GM12878 (cell line): ENCODE data around the gene MTRF1. TPM values are rescaled to one million over a fixed set of nuclear protein-coding genes. Genes with fewer than 3 reads are reported as not detected.

Experiments used
- ATAC-seq: fragments of 200-7000 bp; cut with Tn5 transposase; 3 replicates; pipeline ENCODE4 v1.9.1; 2020; ENCODE audit warnings: mild to moderate bottlenecking, moderate library complexity
- BruUV-seq: library from RNA; stranded (reverse); fragments of 400-500 nt; replicated peaks from 2 replicates; lab custom pipeline; 2021; lab: Mats Ljungman, UMichigan
- CTCF ChIA-PET: fragments of 300-600 bp; sonication (Branson Sonifier 250); formaldehyde crosslinking; extraction: SDS; loops from one replicate; lab custom pipeline; 2021; ENCODE audit warnings: inconsistent platforms; lab: Yijun Ruan, JAX
- POLR2A ChIA-PET: fragments of 350-600 bp; formaldehyde crosslinking; extraction: SDS; loops from one replicate; lab custom pipeline; 2021; ENCODE audit warnings: inconsistent platforms; lab: Charles Lee
- RAD21 ChIA-PET: fragments of 300-600 bp; sonication (Branson Sonifier 250); formaldehyde crosslinking; loops from one replicate; lab custom pipeline; 2023; ENCODE audit warnings: antibody characterized with exemption; ENCODE audit not compliant: unreplicated experiment; lab: Charles Lee
- SMC1A ChIA-PET: fragments of 300-600 bp; sonication (Branson Sonifier 250); formaldehyde crosslinking; loops from one replicate; lab custom pipeline; 2023; ENCODE audit not compliant: unreplicated experiment, uncharacterized antibody; lab: Charles Lee
- DNase-seq: peaks from one replicate; pipeline ENCODE4 v3.0.0-alpha.2; 2011; ENCODE audit warnings: low read depth, low spot score
- FAIRE-seq: peaks from 3 replicates; lab custom pipeline; 2011; peaks lifted over from hg19 to GRCh38; lab: Jason Lieb, UNC
- H2AFZ ChIP-seq: 2 replicates; pipeline ENCODE4 v1.6.0; 2011; ENCODE audit warnings: low read depth, low read length, control low read depth; ENCODE audit not compliant: control insufficient read depth
- H3K27ac ChIP-seq: 2 replicates; pipeline ENCODE4 v1.5.1; 2011; ENCODE audit warnings: control low read depth; ENCODE audit not compliant: control insufficient read depth, insufficient read depth
- H3K27me3 ChIP-seq, 2 experiments: replicated peaks in 1 of 2; 2 replicates each; pipeline versions ENCODE4 v1.6.0 to v1.6.1; 2011; ENCODE audit warnings: low read length in 1 of 2; ENCODE audit not compliant: control insufficient read depth in 2 of 2, insufficient read depth in 2 of 2
- H3K36me3 ChIP-seq, 2 experiments: 2 replicates each; pipeline ENCODE4 v1.5.1; 2011; ENCODE audit warnings: low read length in 1 of 2; ENCODE audit not compliant: control insufficient read depth in 2 of 2, insufficient read depth in 2 of 2
- H3K4me1 ChIP-seq: 2 replicates; pipeline ENCODE4 v1.6.1; 2011; ENCODE audit warnings: mild to moderate bottlenecking, low read length, moderate library complexity, mixed read lengths; ENCODE audit not compliant: control insufficient read depth, insufficient read depth
- H3K4me2 ChIP-seq: 2 replicates; pipeline ENCODE4 v1.6.0; 2011; ENCODE audit warnings: control low read depth; ENCODE audit not compliant: control insufficient read depth, insufficient read depth
- H3K4me3 ChIP-seq: fragments of 200-600 bp; sonication (generic); 2 replicates; pipeline ENCODE4 v1.5.1; 2016
- H3K79me2 ChIP-seq: 2 replicates; pipeline ENCODE4 v1.6.0; 2011; ENCODE audit warnings: low read length; ENCODE audit not compliant: control insufficient read depth, insufficient read depth
- H3K9ac ChIP-seq: 2 replicates; pipeline ENCODE4 v1.8.0; 2011; ENCODE audit warnings: low read length, control low read depth, mixed read lengths; ENCODE audit not compliant: control insufficient read depth, insufficient read depth
- H3K9me3 ChIP-seq: replicated peaks from 3 replicates; pipeline ENCODE4 v1.5.1; 2011; ENCODE audit warnings: mild to moderate bottlenecking, low read length; ENCODE audit not compliant: control insufficient read depth, insufficient read depth
- H4K20me1 ChIP-seq: 2 replicates; pipeline ENCODE4 v1.6.0; 2011; ENCODE audit not compliant: control insufficient read depth, insufficient read depth
- BHLHE40 ChIP-seq, 2 experiments: fragments of 450-650 bp in 1 of 2; IDR thresholded peaks; 2 replicates each; pipeline ENCODE4 v1.6.1; 2011 to 2017; ENCODE audit warnings: low read depth in 2 of 2, borderline replicate concordance in 1 of 2, improper control_type of control experiment in 1 of 2, low read length in 1 of 2, mild to moderate bottlenecking in 1 of 2
- HDAC6 ChIP-seq: fragments of 200-600 bp; sonication (generic); IDR thresholded peaks from one replicate; pipeline ENCODE4 v1.8.0; 2017; ENCODE audit warnings: antibody characterized with exemption; ENCODE audit not compliant: unreplicated experiment
- KAT2A ChIP-seq: conservative IDR thresholded peaks from 2 replicates; pipeline ENCODE4 v1.6.1; 2011; ENCODE audit warnings: low read depth, low read length; ENCODE audit not compliant: control insufficient read depth
- KDM1A ChIP-seq: fragments of 200-600 bp; sonication (generic); IDR thresholded peaks from 2 replicates; pipeline ENCODE4 v1.6.1; 2016; ENCODE audit warnings: borderline replicate concordance
- NRF1 ChIP-seq: conservative IDR thresholded peaks from 2 replicates; pipeline ENCODE4 v1.6.1; 2011; ENCODE audit warnings: mild to moderate bottlenecking, low read depth, low read length, improper control_type of control experiment
- PAX8 ChIP-seq: fragments of 450-650 bp; IDR thresholded peaks from 2 replicates; pipeline ENCODE4 v1.6.1; 2017; ENCODE audit warnings: mild to moderate bottlenecking, moderate library complexity
- RAD21 ChIP-seq: IDR thresholded peaks from 2 replicates; pipeline ENCODE4 v1.6.1; 2011; ENCODE audit warnings: mild to moderate bottlenecking, low read depth, low read length, moderate library complexity; ENCODE audit not compliant: insufficient read depth
- RELA ChIP-seq: fragments of 450-650 bp; IDR thresholded peaks from 2 replicates; pipeline ENCODE4 v1.8.0; 2014; ENCODE audit warnings: borderline replicate concordance; ENCODE audit not compliant: partially characterized antibody
- SREBF1 ChIP-seq: IDR thresholded peaks from 2 replicates; pipeline ENCODE4 v1.6.1; 2012; ENCODE audit warnings: mild to moderate bottlenecking, low read length
- SUPT20H ChIP-seq: IDR thresholded peaks from 2 replicates; pipeline ENCODE4 v1.6.1; 2011; ENCODE audit warnings: low read depth, mild to moderate bottlenecking, low read length, moderate library complexity, borderline replicate concordance; ENCODE audit not compliant: control insufficient read depth
- ZZZ3 ChIP-seq: IDR thresholded peaks from 2 replicates; pipeline ENCODE4 v1.6.1; 2011; ENCODE audit warnings: low read depth; ENCODE audit not compliant: control insufficient read depth, insufficient read length
- WGBS: methylation state at CpG from one replicate; pipeline ENCODE4 v1.1.6; 2016; ENCODE audit warnings: low lambda C conversion rate; ENCODE audit not compliant: insufficient replicate concordance, insufficient coverage; ENCODE audit errors: missing lambda C conversion rate; 5-methylcytosine and 5-hydroxymethylcytosine counted together
- in situ Hi-C: fragments of 300-500 bp; cut with MboI; formaldehyde crosslinking; loops from 9 replicates; pipeline ENCODE4 v1.14.3; 2018; ENCODE audit warnings: mixed read lengths
- intact Hi-C: fragments of 100-400 bp; cut with micrococcal nuclease; formaldehyde crosslinking; loops from one replicate; pipeline ENCODE4 v1.14.2; 2022; ENCODE audit not compliant: unreplicated experiment
- polyA plus RNA-seq, 11 experiments: library from polyadenylated mRNA; depleted of rRNA in 4 of 11; unstranded in 6 of 11; stranded (reverse) in 5 of 11; fragments of >200 nt; fragmentation: Nextera tagmentation in 4 of 11; fragmentation: Illumina TruSeq in 1 of 11; extraction: Ambion mirVana in 4 of 11; extraction: Trizol in 1 of 11; gene quantifications; 1 replicate in 1 of 11; 2 replicates in 10 of 11; pipeline versions ENCODE4 v1.2.1 to v1.2.3, GENCODE V29; 2011 to 2016; ENCODE audit warnings: inconsistent platforms in 2 of 11, missing spikeins in 2 of 11, low read depth in 1 of 11
- total RNA-seq, 4 experiments: library from RNA; depleted of rRNA in 3 of 4; stranded (reverse); fragments of >200 nt in 3 of 4; fragmentation: Illumina TruSeq in 1 of 4; extraction: Trizol in 1 of 4; gene quantifications; 2 replicates each; pipeline versions ENCODE4 v1.2.1 to v1.2.3, GENCODE V29; 2013 to 2021
- TF ChIP-seq, protein P1 (sequence below): fragments of 450-650 bp; IDR thresholded peaks from 2 replicates; pipeline ENCODE4 v1.6.1; 2017; ENCODE audit warnings: borderline replicate concordance
- TF ChIP-seq, protein P2 (sequence below): fragments of 150-350 bp; IDR thresholded peaks from 2 replicates; pipeline ENCODE4 v1.6.1; 2016; ENCODE audit warnings: low read depth, low read length
- TF ChIP-seq, protein P3 (sequence below): IDR thresholded peaks from 2 replicates; pipeline ENCODE4 v1.6.1; 2011; ENCODE audit warnings: borderline replicate concordance, low read depth, mild to moderate bottlenecking, moderate library complexity, mixed read lengths, low read length; ENCODE audit not compliant: insufficient read depth; ENCODE audit errors: extremely low read length

The MTRF1 gene
- total and polyA plus RNA-seq, 10 of the 15 experiments (the other 5 are each of a cell fraction or from before 2014, with no cell fraction given), result 12.1 to 33.7 (median 20.6) TPM

DNA sequence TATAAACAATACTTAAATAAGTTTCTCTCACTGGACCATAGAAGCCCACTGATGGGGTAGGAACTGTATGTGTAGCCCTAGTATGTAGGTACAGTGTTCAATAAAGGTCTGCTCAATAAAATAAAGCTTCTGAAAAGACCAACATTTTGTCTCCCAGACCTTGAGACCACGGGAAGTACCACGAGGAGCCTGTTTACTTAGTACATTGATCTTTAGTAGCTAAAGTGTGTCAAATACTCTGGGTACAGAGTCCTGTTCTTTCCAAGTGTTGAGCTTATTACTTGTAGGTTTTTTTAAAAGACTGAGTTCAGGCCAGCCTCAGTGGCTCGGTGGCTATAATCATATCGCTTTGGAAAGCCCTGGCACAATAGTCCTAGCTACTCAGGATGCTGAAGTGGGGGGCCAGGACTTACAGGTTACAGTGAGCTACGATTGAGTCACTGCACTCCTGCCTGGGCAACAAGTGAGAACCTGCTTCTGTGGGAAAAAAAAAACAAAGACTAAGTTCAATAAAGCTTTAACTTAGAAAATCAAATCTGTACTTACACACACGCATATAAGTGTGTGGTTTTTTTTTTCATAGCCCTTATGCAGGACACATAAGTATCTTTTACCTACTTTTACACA lies 3.4 kb downstream of the MTRF1 start:
- Histone ChIP-seq H3K27ac (no peak overlapping the region), H3K9ac (no peak overlapping the region), H3K27me3 (no peaks in the 10 kb centered on the region), H3K36me3 (peaks cover 0 to 4% of the 10 kb centered on the region in 2 experiments; a peak in 2 of 4 replicates), H4K20me1 (no peaks in the 10 kb centered on the region), H2AFZ (no peak overlapping the region), H3K4me2 (no peak overlapping the region), H3K79me2 (peaks cover 4% of the 10 kb centered on the region; the same call in 1 of the 2 replicates), H3K4me3 (no peak overlapping the region), H3K4me1 (no peaks in the 10 kb centered on the region), H3K9me3 (no peaks in the 10 kb centered on the region)
- ChIA-PET POLR2A (interaction anchor here (0.6 kb wide), 2 partner anchors 53 to 1953 kb away, joined by 3 read pairs; no protein-coding TSS in a partner anchor), CTCF (interaction anchor here (1.1 to 1.2 kb wide), 2 partner anchors 10 to 186 kb away, joined by 3 read pairs; no protein-coding TSS in a partner anchor), SMC1A (interaction anchor here (1.5 to 2.6 kb wide), 2 partner anchors 10 to 63 kb away, joined by 3 to 12 read pairs; no protein-coding TSS in a partner anchor), RAD21 (interaction anchor here (0.9 kb wide), 1 partner anchor 34 kb away, joined by 3 read pairs; no protein-coding TSS in a partner anchor)
- in situ Hi-C loops, result no loop called here
- intact Hi-C loops, result no loop called here
- 96% methylated on average over 6 of the region's 6 CpGs for WGBS
- no peak for DNase-seq
- FAIRE-seq, result no peak
- TF ChIP-seq RELA, result no peak
- TF ChIP-seq, protein P1, sequence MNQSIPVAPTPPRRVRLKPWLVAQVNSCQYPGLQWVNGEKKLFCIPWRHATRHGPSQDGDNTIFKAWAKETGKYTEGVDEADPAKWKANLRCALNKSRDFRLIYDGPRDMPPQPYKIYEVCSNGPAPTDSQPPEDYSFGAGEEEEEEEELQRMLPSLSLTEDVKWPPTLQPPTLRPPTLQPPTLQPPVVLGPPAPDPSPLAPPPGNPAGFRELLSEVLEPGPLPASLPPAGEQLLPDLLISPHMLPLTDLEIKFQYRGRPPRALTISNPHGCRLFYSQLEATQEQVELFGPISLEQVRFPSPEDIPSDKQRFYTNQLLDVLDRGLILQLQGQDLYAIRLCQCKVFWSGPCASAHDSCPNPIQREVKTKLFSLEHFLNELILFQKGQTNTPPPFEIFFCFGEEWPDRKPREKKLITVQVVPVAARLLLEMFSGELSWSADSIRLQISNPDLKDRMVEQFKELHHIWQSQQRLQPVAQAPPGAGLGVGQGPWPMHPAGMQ, result no peak
- TF ChIP-seq, protein P2, sequence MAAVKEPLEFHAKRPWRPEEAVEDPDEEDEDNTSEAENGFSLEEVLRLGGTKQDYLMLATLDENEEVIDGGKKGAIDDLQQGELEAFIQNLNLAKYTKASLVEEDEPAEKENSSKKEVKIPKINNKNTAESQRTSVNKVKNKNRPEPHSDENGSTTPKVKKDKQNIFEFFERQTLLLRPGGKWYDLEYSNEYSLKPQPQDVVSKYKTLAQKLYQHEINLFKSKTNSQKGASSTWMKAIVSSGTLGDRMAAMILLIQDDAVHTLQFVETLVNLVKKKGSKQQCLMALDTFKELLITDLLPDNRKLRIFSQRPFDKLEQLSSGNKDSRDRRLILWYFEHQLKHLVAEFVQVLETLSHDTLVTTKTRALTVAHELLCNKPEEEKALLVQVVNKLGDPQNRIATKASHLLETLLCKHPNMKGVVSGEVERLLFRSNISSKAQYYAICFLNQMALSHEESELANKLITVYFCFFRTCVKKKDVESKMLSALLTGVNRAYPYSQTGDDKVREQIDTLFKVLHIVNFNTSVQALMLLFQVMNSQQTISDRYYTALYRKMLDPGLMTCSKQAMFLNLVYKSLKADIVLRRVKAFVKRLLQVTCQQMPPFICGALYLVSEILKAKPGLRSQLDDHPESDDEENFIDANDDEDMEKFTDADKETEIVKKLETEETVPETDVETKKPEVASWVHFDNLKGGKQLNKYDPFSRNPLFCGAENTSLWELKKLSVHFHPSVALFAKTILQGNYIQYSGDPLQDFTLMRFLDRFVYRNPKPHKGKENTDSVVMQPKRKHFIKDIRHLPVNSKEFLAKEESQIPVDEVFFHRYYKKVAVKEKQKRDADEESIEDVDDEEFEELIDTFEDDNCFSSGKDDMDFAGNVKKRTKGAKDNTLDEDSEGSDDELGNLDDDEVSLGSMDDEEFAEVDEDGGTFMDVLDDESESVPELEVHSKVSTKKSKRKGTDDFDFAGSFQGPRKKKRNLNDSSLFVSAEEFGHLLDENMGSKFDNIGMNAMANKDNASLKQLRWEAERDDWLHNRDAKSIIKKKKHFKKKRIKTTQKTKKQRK, result no peak
- TF ChIP-seq SREBF1, result no peak
- no peak for TF ChIP-seq NRF1
- TF ChIP-seq, protein P3, sequence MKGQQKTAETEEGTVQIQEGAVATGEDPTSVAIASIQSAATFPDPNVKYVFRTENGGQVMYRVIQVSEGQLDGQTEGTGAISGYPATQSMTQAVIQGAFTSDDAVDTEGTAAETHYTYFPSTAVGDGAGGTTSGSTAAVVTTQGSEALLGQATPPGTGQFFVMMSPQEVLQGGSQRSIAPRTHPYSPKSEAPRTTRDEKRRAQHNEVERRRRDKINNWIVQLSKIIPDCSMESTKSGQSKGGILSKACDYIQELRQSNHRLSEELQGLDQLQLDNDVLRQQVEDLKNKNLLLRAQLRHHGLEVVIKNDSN, result no peak
- no peak for TF ChIP-seq HDAC6
- TF ChIP-seq KAT2A, result no peak
- no peak for TF ChIP-seq BHLHE40 (IDR thresholded peaks at IDR 0.05; ENCODE audit: borderline replicate concordance in 1 of 2, low read depth in 2 of 2, low read length in 1 of 2)
- TF ChIP-seq ZZZ3, result no peak
- no peak for TF ChIP-seq KDM1A
- TF ChIP-seq PAX8, result no peak
- TF ChIP-seq SUPT20H, result no peak
- no peak for TF ChIP-seq RAD21
- BruUV-seq, result no TSS peak
- no peak for ATAC-seq
